Measurements from ENCODE around the gene RET. TPM values are rescaled to one million over a fixed set of nuclear protein-coding genes. Genes with fewer than 3 reads are reported as not detected.

RET gene
- total RNA-seq, 3 donors from 2014 or later (not counting 1 experiment from before 2014, with no cell fraction given), result 0.16 TPM; not detected in 2

DNA sequence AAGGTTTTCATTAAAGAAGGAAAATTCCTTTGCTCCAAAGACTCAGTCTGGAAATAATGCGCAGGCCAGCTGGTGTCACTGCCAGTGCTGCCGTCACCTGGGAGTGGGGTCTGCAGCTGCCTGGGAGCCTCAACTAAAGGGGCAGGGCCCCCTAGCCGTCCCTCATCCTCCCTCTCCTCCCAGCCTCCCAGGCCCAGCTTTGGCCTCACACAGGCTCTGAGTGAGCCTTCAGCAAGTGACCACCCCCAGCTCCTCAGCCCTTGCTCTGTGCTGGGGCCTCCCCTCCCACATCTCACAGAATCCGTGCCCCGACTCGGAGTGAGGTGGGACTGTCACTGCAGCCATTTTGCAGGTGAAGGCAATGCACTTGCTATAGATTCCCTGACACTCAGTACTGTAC is 11.1 kb upstream of the RET start:
- Mint-ChIP-seq H3K9me3 (no peaks in the 10 kb centered on the region), H3K27me3 (ENCODE audit: low read depth in 2 of 2) (no peaks in the 10 kb centered on the region), H3K36me3 (no peaks in the 10 kb centered on the region), H3K4me1 (no peaks in the 10 kb centered on the region), H3K27ac (no peak overlapping the region), H3K4me3 (no peak overlapping the region)
- Histone ChIP-seq H3K9me3 (ENCODE audit: control insufficient read depth, insufficient read depth, low read length) (no peaks in the 10 kb centered on the region), H3K36me3 (ENCODE audit: control insufficient read depth, insufficient read depth, low read length) (no peaks in the 10 kb centered on the region), H3K27me3 (ENCODE audit: control insufficient read depth, insufficient read depth, low read length) (no peaks in the 10 kb centered on the region), H3K4me1 (ENCODE audit: control insufficient read depth, insufficient read depth, low read length) (no peaks in the 10 kb centered on the region), H3K27ac (ENCODE audit: low read length) (no peak overlapping the region), H3K4me3 (ENCODE audit: low read length) (no peak overlapping the region)
- ATAC-seq (no peak), DNase-seq (no peak)
- TF ChIP-seq, protein P1, sequence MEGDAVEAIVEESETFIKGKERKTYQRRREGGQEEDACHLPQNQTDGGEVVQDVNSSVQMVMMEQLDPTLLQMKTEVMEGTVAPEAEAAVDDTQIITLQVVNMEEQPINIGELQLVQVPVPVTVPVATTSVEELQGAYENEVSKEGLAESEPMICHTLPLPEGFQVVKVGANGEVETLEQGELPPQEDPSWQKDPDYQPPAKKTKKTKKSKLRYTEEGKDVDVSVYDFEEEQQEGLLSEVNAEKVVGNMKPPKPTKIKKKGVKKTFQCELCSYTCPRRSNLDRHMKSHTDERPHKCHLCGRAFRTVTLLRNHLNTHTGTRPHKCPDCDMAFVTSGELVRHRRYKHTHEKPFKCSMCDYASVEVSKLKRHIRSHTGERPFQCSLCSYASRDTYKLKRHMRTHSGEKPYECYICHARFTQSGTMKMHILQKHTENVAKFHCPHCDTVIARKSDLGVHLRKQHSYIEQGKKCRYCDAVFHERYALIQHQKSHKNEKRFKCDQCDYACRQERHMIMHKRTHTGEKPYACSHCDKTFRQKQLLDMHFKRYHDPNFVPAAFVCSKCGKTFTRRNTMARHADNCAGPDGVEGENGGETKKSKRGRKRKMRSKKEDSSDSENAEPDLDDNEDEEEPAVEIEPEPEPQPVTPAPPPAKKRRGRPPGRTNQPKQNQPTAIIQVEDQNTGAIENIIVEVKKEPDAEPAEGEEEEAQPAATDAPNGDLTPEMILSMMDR (IDR thresholded peaks at IDR 0.05), result no peak
- 92% methylated on average over 6 of the region's 6 CpGs for WGBS (ENCODE audit: insufficient coverage)
- intact Hi-C loops (cut with micrococcal nuclease), result no loop called here

DNA sequence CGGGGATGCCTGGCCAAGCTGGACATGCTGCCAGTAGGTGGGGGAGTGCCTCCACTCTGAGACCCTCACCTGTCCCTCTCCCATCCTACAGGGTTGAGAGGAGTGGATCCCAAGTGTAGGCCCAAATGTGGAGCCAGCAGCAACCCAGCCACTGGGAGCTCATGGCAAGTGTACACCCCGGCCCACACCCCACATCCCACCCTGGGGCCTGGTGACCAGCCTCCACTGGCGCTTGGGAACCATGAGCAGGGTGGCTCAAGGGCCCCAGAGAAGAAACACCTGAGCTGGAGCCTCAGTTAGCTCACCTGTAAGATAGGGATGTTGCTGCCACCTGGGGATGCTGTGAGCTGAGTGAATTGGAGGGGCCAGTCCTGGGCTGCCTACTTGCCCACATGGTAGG is 10.4 kb upstream of the RET start:
- Mint-ChIP-seq H3K36me3 (no peaks in the 10 kb centered on the region), H3K4me3 (no peak overlapping the region), H3K27ac (no peak overlapping the region), H3K4me1 (no peaks in the 10 kb centered on the region), H3K9me3 (no peaks in the 10 kb centered on the region), H3K27me3 (ENCODE audit: low read depth in 2 of 2) (no peaks in the 10 kb centered on the region)
- no peak for ATAC-seq
- H3K9me3 ChIP-seq (ENCODE audit: control insufficient read depth, insufficient read depth, low read length), result no peaks in the 10 kb centered on the region
- no peaks in the 10 kb centered on the region for H3K27me3 ChIP-seq (ENCODE audit: control insufficient read depth, insufficient read depth, low read length)
- no peaks in the 10 kb centered on the region for H3K36me3 ChIP-seq (ENCODE audit: control insufficient read depth, insufficient read depth, low read length)
- TF ChIP-seq, protein P1 (IDR thresholded peaks at IDR 0.05), result no peak
- no peaks in the 10 kb centered on the region for H3K4me1 ChIP-seq (ENCODE audit: control insufficient read depth, insufficient read depth, low read length)
- H3K27ac ChIP-seq (ENCODE audit: low read length), result no peak overlapping the region
- WGBS (ENCODE audit: insufficient coverage), result 43% methylated on average over 2 of the region's 3 CpGs
- no peak overlapping the region for H3K4me3 ChIP-seq (ENCODE audit: low read length)
- no peak for DNase-seq
- intact Hi-C loops (cut with micrococcal nuclease), result no loop called here

GRCh38 chr10:43067391-43068135 is 9.3 kb upstream of the RET start:
- no peaks in the 10 kb centered on the region for H3K9me3 Mint-ChIP-seq
- no peaks in the 10 kb centered on the region for H3K9me3 ChIP-seq (ENCODE audit: control insufficient read depth, insufficient read depth, low read length)
- 93% methylated on average over 14 of the region's 14 CpGs for WGBS (ENCODE audit: insufficient coverage)
- H3K4me1 ChIP-seq (ENCODE audit: control insufficient read depth, insufficient read depth, low read length), result no peaks in the 10 kb centered on the region
- H3K36me3 Mint-ChIP-seq, result no peaks in the 10 kb centered on the region
- no peaks in the 10 kb centered on the region for H3K4me1 Mint-ChIP-seq
- ATAC-seq (no peak), DNase-seq (no peak)
- H3K27me3 Mint-ChIP-seq (ENCODE audit: low read depth in 2 of 2), result peaks cover 0 to 2% of the 10 kb centered on the region in 2 donors
- intact Hi-C loops (cut with micrococcal nuclease), result no loop called here
- H3K27ac ChIP-seq (ENCODE audit: low read length), result no peak overlapping the region
- H3K27ac Mint-ChIP-seq, result no peak overlapping the region
- no peaks in the 10 kb centered on the region for H3K36me3 ChIP-seq (ENCODE audit: control insufficient read depth, insufficient read depth, low read length)
- TF ChIP-seq, protein P1 (IDR thresholded peaks at IDR 0.05), result no peak
- no peak overlapping the region for H3K4me3 ChIP-seq (ENCODE audit: low read length)
- no peak overlapping the region for H3K4me3 Mint-ChIP-seq
- H3K27me3 ChIP-seq (ENCODE audit: control insufficient read depth, insufficient read depth, low read length), result no peaks in the 10 kb centered on the region

DNA sequence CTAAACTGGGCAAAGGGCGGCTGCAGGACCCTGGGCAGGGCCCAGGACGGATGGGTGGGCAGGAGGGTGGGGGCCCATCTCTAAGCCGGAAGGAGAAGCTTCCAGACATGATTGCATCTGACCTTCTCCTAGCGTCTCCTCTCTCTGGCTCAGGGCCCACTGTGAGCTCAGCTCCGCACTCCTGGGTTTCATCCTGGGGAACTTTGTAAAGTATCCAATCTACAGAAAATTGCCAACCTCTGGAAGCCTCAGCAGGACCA is 8.8 kb upstream of the RET start:
- WGBS (ENCODE audit: insufficient coverage), result 90% methylated on average over 5 of the region's 5 CpGs
- no peak overlapping the region for H3K4me3 ChIP-seq (ENCODE audit: low read length)
- no peak overlapping the region for H3K27ac Mint-ChIP-seq
- no peak for DNase-seq
- H3K4me1 Mint-ChIP-seq, result no peaks in the 10 kb centered on the region
- no peak overlapping the region for H3K4me3 Mint-ChIP-seq
- H3K27me3 Mint-ChIP-seq (ENCODE audit: low read depth in 2 of 2), result peaks cover 0 to 7% of the 10 kb centered on the region in 2 donors
- no peaks in the 10 kb centered on the region for H3K4me1 ChIP-seq (ENCODE audit: control insufficient read depth, insufficient read depth, low read length)
- H3K36me3 ChIP-seq (ENCODE audit: control insufficient read depth, insufficient read depth, low read length), result no peaks in the 10 kb centered on the region
- TF ChIP-seq, protein P1 (IDR thresholded peaks at IDR 0.05), result no peak
- no peak for ATAC-seq
- no peaks in the 10 kb centered on the region for H3K9me3 ChIP-seq (ENCODE audit: control insufficient read depth, insufficient read depth, low read length)
- no peaks in the 10 kb centered on the region for H3K36me3 Mint-ChIP-seq
- intact Hi-C loops (cut with micrococcal nuclease), result no loop called here
- H3K27ac ChIP-seq (ENCODE audit: low read length), result no peak overlapping the region
- no peaks in the 10 kb centered on the region for H3K27me3 ChIP-seq (ENCODE audit: control insufficient read depth, insufficient read depth, low read length)
- no peaks in the 10 kb centered on the region for H3K9me3 Mint-ChIP-seq
